Tibial artery (tissue), 4 donors: Measurements from ENCODE around the gene ARPC4.

ENCODE experiments used
- DNase-seq, 2 donors: peaks; one replicate each; pipeline ENCODE4 v3.0.0-alpha.2; 2019
- H3K27ac ChIP-seq, 2 donors: fragments of 200-600 bp; sonication (generic) in 1 of 2; 1 replicate in 1 of 2; 2 replicates in 1 of 2; pipeline ENCODE4 v1.5.1; 2018 to 2019; ENCODE audit warnings: mild to moderate bottlenecking in 1 of 2
- H3K27me3 ChIP-seq, 2 donors: fragments of 200-600 bp; sonication (generic) in 1 of 2; one replicate each; pipeline versions ENCODE4 v1.5.1 to v1.6.0; 2016 to 2019
- H3K36me3 ChIP-seq, 3 donors: fragments of 200-600 bp; sonication (generic) in 2 of 3; one replicate each; pipeline ENCODE4 v1.5.1; 2016 to 2019; ENCODE audit warnings: mild to moderate bottlenecking in 2 of 3
- H3K4me1 ChIP-seq, 4 donors: fragments of 200-600 bp; sonication (generic) in 2 of 4; 1 replicate in 3 of 4; 2 replicates in 1 of 4; pipeline ENCODE4 v1.5.1; 2016 to 2019
- H3K4me3 ChIP-seq, 2 donors: fragments of 200-600 bp; sonication (generic) in 1 of 2; 1 replicate in 1 of 2; 2 replicates in 1 of 2; pipeline ENCODE4 v1.5.1; 2018 to 2019; ENCODE audit warnings: mild to moderate bottlenecking in 2 of 2
- H3K9me3 ChIP-seq, 3 donors: fragments of 200-600 bp; sonication (generic) in 1 of 3; one replicate each; pipeline ENCODE4 v1.5.1; 2016 to 2019
- intact Hi-C: fragments of 100-400 bp; cut with DNase I; formaldehyde crosslinking; loops from one replicate; pipeline ENCODE4 v1.15.0; 2023; ENCODE audit warnings: low total_unique reads
- TF ChIP-seq, protein P1 (sequence below), 2 experiments: fragments of 200-600 bp in 1 of 2; fragments of 450-650 bp in 1 of 2; IDR thresholded peaks; one replicate each; pipeline ENCODE4 v1.5.1; 2017 to 2019; ENCODE audit warnings: antibody characterized with exemption in 2 of 2, mild to moderate bottlenecking in 1 of 2, moderate library complexity in 1 of 2

The ARPC4 gene

DNA sequence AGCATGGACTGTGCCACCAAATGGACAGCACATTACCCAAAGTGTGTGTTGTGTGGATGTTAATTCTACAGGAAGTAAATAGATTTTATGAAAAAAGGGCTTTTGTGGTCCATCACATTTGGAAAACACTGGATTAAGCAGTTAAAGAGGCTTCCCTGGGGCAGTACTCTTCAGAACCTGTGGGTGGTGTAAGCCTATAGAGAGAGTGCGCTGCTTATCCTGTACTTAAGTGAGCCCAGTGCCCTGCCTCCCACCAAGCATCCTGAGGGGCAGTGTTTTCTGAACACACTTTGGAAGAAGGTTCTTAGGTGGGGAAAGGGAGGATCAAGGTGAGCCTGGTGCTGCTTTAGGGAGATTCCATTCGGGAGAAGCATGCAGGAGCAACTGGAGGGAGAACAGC is 28.1 kb downstream of the ARPC4 start:
- no peak overlapping the region for H3K4me3 ChIP-seq
- intact Hi-C loops = no loop called here
- no peak for DNase-seq
- no peak overlapping the region for H3K27ac ChIP-seq
- H3K36me3 ChIP-seq = peaks cover 0 to 38% (median 3%) of the 10 kb centered on the region in 3 donors
- H3K4me1 ChIP-seq = no peaks in the 10 kb centered on the region
- TF ChIP-seq, protein P1, sequence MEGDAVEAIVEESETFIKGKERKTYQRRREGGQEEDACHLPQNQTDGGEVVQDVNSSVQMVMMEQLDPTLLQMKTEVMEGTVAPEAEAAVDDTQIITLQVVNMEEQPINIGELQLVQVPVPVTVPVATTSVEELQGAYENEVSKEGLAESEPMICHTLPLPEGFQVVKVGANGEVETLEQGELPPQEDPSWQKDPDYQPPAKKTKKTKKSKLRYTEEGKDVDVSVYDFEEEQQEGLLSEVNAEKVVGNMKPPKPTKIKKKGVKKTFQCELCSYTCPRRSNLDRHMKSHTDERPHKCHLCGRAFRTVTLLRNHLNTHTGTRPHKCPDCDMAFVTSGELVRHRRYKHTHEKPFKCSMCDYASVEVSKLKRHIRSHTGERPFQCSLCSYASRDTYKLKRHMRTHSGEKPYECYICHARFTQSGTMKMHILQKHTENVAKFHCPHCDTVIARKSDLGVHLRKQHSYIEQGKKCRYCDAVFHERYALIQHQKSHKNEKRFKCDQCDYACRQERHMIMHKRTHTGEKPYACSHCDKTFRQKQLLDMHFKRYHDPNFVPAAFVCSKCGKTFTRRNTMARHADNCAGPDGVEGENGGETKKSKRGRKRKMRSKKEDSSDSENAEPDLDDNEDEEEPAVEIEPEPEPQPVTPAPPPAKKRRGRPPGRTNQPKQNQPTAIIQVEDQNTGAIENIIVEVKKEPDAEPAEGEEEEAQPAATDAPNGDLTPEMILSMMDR (IDR thresholded peaks at IDR 0.05) = no peak
- H3K27me3 ChIP-seq = no peaks in the 10 kb centered on the region
- H3K9me3 ChIP-seq = no peaks in the 10 kb centered on the region

DNA sequence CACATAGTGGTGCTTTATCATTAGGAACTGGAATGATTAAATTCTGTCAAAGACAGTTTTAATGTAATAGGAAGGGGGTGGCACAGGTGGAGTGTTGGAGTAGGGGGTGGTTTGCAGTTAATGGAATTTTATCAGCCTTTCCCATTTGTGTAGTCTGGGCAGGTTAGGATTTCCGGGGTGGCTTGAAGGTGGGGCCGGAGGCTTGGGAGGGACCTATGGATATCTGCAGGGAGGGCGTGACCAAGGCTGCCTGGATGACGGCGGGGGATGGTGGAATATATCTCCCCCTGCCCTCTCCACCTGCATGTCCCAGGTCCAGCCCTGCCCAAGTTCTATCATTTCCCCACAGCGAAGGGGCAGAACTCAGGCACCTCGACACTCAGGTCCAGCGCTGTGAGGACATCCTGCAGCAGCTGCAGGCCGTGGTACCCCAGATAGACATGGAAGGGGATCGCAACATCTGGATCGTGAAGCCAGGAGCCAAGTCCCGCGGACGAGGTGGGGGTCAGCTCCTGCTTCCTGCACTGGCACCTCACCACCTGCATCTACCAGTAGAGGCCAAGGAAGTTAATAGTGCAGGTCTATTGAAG is 32.7 kb downstream of the ARPC4 start:
- Histone ChIP-seq H3K36me3 (peaks cover 6 to 43% (median 24%) of the 10 kb centered on the region in 3 donors), H3K9me3 (no peaks in the 10 kb centered on the region), H3K4me3 (no peak overlapping the region), H3K27ac (no peak overlapping the region), H3K27me3 (no peaks in the 10 kb centered on the region), H3K4me1 (no peaks in the 10 kb centered on the region)
- no peak for DNase-seq
- TF ChIP-seq, protein P1 (IDR thresholded peaks at IDR 0.05) = no peak
- intact Hi-C loops = no loop called here

DNA sequence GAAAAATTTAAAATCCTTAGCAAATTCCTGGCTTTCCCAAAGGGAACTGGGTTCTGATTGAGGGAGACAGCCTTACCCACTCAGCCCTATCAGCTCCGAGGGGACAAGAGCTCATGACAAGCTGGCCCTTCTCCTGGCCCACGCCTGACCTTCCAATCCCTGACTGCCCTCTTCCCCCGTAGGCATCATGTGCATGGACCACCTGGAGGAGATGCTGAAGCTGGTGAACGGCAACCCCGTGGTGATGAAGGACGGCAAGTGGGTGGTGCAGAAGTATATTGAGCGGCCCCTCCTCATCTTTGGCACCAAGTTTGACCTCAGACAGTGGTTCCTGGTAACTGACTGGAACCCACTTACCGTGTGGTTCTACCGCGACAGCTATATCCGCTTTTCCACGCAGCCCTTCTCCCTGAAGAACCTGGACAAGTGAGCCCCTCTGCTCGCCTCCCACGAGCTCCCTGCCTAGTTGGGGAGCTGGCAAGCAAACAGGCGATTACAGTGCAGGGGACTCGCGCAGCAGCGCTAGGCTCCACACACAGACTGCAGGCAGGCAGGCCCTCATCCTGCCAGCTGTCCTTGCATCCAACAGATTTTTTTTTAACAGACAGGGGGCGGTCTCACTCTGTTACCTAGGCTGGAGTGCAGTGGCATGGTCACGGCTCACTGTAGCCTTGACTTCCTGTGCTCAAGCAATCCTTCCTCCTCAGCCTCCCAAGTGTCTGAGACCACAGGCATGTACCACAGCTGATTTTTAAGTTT is 34.1 kb downstream of the ARPC4 start:
- Histone ChIP-seq H3K9me3 (no peaks in the 10 kb centered on the region), H3K36me3 (peaks cover 6 to 44% (median 23%) of the 10 kb centered on the region in 3 donors), H3K4me1 (no peaks in the 10 kb centered on the region), H3K4me3 (no peak overlapping the region), H3K27ac (no peak overlapping the region), H3K27me3 (no peaks in the 10 kb centered on the region)
- TF ChIP-seq, protein P1 (IDR thresholded peaks at IDR 0.05) = peak in 1 of 2 experiments; percentile 7
- DNase-seq = no peak
- intact Hi-C loops = no loop called here

DNA sequence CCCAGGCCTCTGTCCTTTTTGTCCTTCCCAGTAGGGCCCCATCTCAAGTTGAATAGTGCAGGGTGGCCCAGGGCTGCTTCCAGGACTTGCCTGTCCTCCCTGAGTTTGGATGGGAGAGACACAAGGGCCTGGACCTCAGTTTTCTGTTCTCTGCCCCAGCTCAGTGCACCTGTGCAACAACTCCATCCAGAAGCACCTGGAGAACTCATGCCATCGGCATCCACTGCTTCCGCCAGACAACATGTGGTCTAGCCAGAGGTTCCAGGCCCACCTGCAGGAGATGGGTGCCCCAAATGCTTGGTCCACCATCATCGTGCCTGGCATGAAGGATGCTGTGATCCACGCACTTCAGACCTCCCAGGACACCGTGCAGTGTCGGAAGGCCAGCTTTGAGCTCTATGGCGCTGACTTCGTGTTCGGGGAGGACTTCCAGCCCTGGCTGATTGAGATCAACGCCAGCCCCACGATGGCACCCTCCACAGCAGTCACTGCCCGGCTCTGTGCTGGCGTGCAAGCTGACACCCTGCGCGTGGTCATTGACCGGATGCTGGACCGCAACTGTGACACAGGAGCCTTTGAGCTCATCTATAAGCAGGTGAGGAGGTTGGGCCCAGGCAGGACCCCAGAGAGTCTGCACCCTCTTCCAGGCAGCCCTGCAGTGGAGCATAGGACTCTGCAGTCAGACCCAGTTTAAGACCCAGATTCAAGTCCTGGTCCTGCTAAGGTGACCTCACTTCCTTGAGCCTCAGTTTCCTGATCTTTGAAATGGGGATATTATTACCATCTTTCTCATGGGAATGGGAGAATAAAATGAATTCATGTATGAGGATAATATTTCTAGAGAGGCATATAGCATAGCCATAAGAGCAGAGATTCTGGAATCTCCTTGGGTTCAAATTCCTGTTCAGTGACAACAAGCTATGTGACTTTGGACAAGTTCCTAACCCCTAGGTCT is 36.2 kb downstream of the ARPC4 start:
- peaks cover 15 to 65% (median 35%) of the 10 kb centered on the region in 3 donors for H3K36me3 ChIP-seq
- no peak overlapping the region for H3K27ac ChIP-seq
- no peak for DNase-seq
- H3K4me3 ChIP-seq = no peak overlapping the region
- TF ChIP-seq, protein P1 (IDR thresholded peaks at IDR 0.05) = no peak
- H3K4me1 ChIP-seq = no peaks in the 10 kb centered on the region
- no peaks in the 10 kb centered on the region for H3K9me3 ChIP-seq
- intact Hi-C loops = no loop called here
- H3K27me3 ChIP-seq = no peaks in the 10 kb centered on the region

DNA sequence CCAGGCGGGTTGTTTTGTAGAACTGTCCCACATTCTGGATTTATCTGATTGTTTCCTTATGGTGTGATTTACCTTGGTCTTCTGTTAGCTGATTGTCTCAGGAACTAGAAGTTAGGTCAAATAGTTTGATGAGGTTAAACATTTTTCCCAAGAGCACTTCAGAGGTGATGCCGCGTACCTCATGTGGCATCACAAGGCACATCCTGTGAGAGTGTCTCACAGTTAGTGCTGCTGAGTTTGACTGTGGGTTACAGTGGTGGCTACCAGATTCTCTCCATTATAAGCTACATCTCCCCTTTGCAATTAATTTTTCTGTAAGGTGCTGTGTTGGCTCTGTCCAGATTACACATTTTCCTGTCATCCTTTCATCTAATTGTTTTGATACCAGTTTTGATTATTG is 38.4 kb downstream of the ARPC4 start:
- TF ChIP-seq, protein P1 (IDR thresholded peaks at IDR 0.05) = no peak
- intact Hi-C loops = no loop called here
- peaks cover 22 to 87% (median 57%) of the 10 kb centered on the region in 3 donors for H3K36me3 ChIP-seq

More for the DNA sequence above, 38.4 kb downstream of the ARPC4 start:
- Histone ChIP-seq H3K4me3 (no peak overlapping the region), H3K27ac (no peak overlapping the region), H3K9me3 (no peaks in the 10 kb centered on the region), H3K27me3 (no peaks in the 10 kb centered on the region), H3K4me1 (no peaks in the 10 kb centered on the region)
- DNase-seq = no peak
